GM23248 (cell line): ENCODE data around the gene ISYNA1. TPM values are rescaled to one million over a fixed set of nuclear protein-coding genes. Genes with fewer than 3 reads are reported as not detected.

ENCODE experiments used
- DNase-seq: peaks from one replicate; pipeline ENCODE4 v3.0.0-alpha.2; 2015
- H2AFZ ChIP-seq: fragments of 200-600 bp; sonication (generic); 2 replicates; pipeline ENCODE4 v1.6.1; 2016; ENCODE audit warnings: antibody characterized with exemption
- H3F3A ChIP-seq: fragments of 200-600 bp; sonication (generic); 2 replicates; pipeline ENCODE4 v1.6.1; 2016; ENCODE audit warnings: mild to moderate bottlenecking, antibody characterized with exemption, mixed run types; ENCODE audit not compliant: insufficient read depth
- H3K27ac ChIP-seq: fragments of 200-600 bp; sonication (generic); 2 replicates; pipeline ENCODE4 v1.5.1; 2016; ENCODE audit warnings: mild to moderate bottlenecking
- H3K27me3 ChIP-seq: fragments of 200-600 bp; sonication (generic); replicated peaks from 2 replicates; pipeline ENCODE4 v1.6.1; 2016; ENCODE audit warnings: mild to moderate bottlenecking; ENCODE audit not compliant: insufficient read depth
- H3K36me3 ChIP-seq: fragments of 200-600 bp; sonication (generic); 2 replicates; pipeline ENCODE4 v1.6.1; 2016; ENCODE audit warnings: low read depth, mild to moderate bottlenecking
- H3K4me1 ChIP-seq: fragments of 200-600 bp; sonication (generic); 2 replicates; pipeline ENCODE4 v1.6.1; 2016; ENCODE audit warnings: mild to moderate bottlenecking; ENCODE audit not compliant: insufficient read depth
- H3K4me2 ChIP-seq: fragments of 200-600 bp; sonication (generic); one replicate; pipeline ENCODE4 v1.6.1; 2016; ENCODE audit warnings: mild to moderate bottlenecking; ENCODE audit not compliant: unreplicated experiment
- H3K4me3 ChIP-seq: fragments of 200-600 bp; sonication (generic); 2 replicates; pipeline ENCODE4 v1.5.1; 2016; ENCODE audit warnings: mild to moderate bottlenecking
- H3K79me2 ChIP-seq: fragments of 200-600 bp; sonication (generic); 2 replicates; pipeline ENCODE4 v1.6.1; 2016; ENCODE audit warnings: mild to moderate bottlenecking; ENCODE audit not compliant: insufficient read depth
- H3K9ac ChIP-seq: fragments of 200-600 bp; sonication (generic); 2 replicates; pipeline ENCODE4 v1.6.1; 2016; ENCODE audit warnings: mild to moderate bottlenecking
- H3K9me2 ChIP-seq: fragments of 200-600 bp; sonication (generic); 2 replicates; pipeline ENCODE4 v1.6.1; 2016; ENCODE audit warnings: mixed run types, mild to moderate bottlenecking, moderate library complexity; ENCODE audit not compliant: insufficient read depth
- H3K9me3 ChIP-seq: fragments of 200-600 bp; sonication (generic); one replicate; pipeline ENCODE4 v1.6.1; 2017; ENCODE audit warnings: low read depth
- H4K20me1 ChIP-seq: fragments of 200-600 bp; sonication (generic); 2 replicates; pipeline ENCODE4 v1.6.0; 2016; ENCODE audit not compliant: insufficient read depth
- EZH2 ChIP-seq: fragments of 200-600 bp; sonication (generic); IDR thresholded peaks from 2 replicates; pipeline ENCODE4 v1.6.1; 2018; ENCODE audit warnings: antibody characterized with exemption, mild to moderate bottlenecking; ENCODE audit not compliant: insufficient read depth, poor library complexity, severe bottlenecking
- EZH2phosphoT487 ChIP-seq: fragments of 200-600 bp; sonication (generic); IDR thresholded peaks from 2 replicates; pipeline ENCODE4 v1.6.1; 2018; ENCODE audit warnings: antibody characterized with exemption, moderate library complexity, mild to moderate bottlenecking, low read depth; ENCODE audit not compliant: insufficient read depth
- WGBS, 2 experiments: methylation state at CpG; one replicate each; pipeline ENCODE4 v1.1.6; 2015 to 2017; ENCODE audit warnings: low lambda C conversion rate in 2 of 2, low coverage in 1 of 2; ENCODE audit errors: missing lambda C conversion rate in 2 of 2; 5-methylcytosine and 5-hydroxymethylcytosine counted together
- in situ Hi-C: fragments of 300-500 bp; cut with MboI; formaldehyde crosslinking; loops from 2 replicates; pipeline ENCODE4 v1.15.0; 2020
- polyA plus RNA-seq: library from polyadenylated mRNA; unstranded; fragments of >200 nt; fragmentation: Nextera tagmentation; extraction: Ambion mirVana; gene quantifications from 2 replicates; pipeline ENCODE4 v1.2.1, GENCODE V29; 2016
- total RNA-seq: library from RNA; depleted of rRNA; stranded (reverse); fragments of >200 nt; shearing (Covaris generic); gene quantifications from 2 replicates; pipeline ENCODE4 v1.2.3, GENCODE V29; 2014

The ISYNA1 gene
- total and polyA plus RNA-seq, 2 experiments from 2014 or later: 5.5 to 17.2 TPM

DNA sequence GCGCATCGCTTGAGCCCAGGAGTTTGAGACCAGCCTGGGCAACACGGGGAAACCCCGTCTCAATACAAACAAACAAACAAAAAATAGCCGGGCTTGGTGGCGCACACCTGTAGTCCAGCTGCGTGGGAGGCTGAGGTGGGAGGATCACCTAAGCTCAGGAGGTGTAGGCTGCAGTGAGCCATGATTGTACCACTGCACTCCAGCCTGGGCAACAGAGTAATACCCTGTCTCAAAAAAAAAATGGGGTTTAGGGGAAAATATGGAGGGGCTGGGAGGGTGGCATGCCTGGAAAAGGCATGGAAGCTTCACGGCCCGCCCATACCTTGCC is 1.9 kb upstream of the ISYNA1 start:
- 95 to 98% methylated on average over 9 of the region's 9 CpGs for WGBS, 2 experiments
- no peaks in the 10 kb centered on the region for H3K79me2 ChIP-seq
- H3K4me1 ChIP-seq: no peaks in the 10 kb centered on the region
- no peak for DNase-seq
- no peaks in the 10 kb centered on the region for H4K20me1 ChIP-seq
- no peak overlapping the region for H3K9ac ChIP-seq
- no peak overlapping the region for H3K4me2 ChIP-seq
- H3K27ac ChIP-seq: no peak overlapping the region
- TF ChIP-seq EZH2phosphoT487: no peak
- no peak for TF ChIP-seq EZH2
- peaks cover 8% of the 10 kb centered on the region; the same call in 1 of the 2 replicates for H3K36me3 ChIP-seq
- H3F3A ChIP-seq: peaks cover 23% of the 10 kb centered on the region
- H3K4me3 ChIP-seq: no peak overlapping the region
- in situ Hi-C loops: no loop called here
- H3K9me2 ChIP-seq: no peaks in the 10 kb centered on the region
- no peak overlapping the region for H2AFZ ChIP-seq
- H3K27me3 ChIP-seq: no peaks in the 10 kb centered on the region
- no peaks in the 10 kb centered on the region for H3K9me3 ChIP-seq

DNA sequence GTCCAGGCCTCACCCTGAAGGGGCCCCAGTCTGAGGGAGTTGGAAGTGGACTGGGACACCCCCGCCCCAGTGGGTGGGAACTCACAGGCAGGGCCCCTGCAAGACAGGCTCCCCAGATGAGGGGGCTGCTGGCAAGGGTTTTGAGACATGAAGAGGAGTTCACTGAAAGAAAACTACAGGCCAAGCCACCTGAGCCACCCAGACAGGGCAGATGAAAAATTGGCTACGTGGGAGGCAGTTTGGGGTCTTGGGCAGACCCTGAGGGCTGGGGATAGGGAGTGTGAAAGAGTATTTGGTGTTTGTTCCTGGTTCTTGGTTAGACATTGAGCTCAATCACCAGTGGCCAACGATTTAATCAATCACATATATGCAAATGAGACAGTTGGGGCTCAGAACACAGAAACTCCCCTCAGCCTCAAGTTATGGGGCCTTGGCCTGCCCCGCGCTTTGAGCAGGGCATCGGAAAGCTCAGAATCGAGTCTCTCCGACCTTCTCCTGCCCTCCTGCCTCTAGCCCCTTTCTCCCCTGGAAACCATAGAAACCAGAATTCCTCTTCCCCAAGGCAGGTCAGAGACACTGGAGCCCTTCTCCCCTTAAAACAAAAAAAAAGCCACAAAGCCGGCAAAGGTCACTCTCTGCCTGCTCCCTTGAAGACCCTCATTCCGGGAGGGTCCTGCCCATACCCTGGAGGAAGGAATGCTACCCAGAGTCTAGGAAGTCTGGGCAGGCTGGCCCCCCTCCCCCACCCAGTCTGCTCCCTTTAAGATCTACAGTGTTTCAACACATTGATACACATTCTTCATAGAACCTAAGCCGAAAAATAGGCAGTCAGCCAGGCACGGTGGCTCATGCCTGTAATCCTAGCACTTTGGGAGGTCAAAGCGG is 1.3 kb upstream of the ISYNA1 start:
- H2AFZ ChIP-seq: no peak overlapping the region
- H3K4me3 ChIP-seq: no peak overlapping the region
- no peaks in the 10 kb centered on the region for H3K9me3 ChIP-seq
- TF ChIP-seq EZH2phosphoT487: no peak
- TF ChIP-seq EZH2: no peak
- 57 to 61% methylated on average over 13 of the region's 13 CpGs for WGBS, 2 experiments
- H3K9ac ChIP-seq: no peak overlapping the region
- peak; percentile 53 for DNase-seq
- in situ Hi-C loops: no loop called here
- H3K4me1 ChIP-seq: no peaks in the 10 kb centered on the region
- H4K20me1 ChIP-seq: no peaks in the 10 kb centered on the region
- no peaks in the 10 kb centered on the region for H3K27me3 ChIP-seq
- H3K79me2 ChIP-seq: no peaks in the 10 kb centered on the region
- H3K4me2 ChIP-seq: no peak overlapping the region
- peaks cover 3% of the 10 kb centered on the region; the same call in 1 of the 2 replicates for H3K36me3 ChIP-seq
- H3F3A ChIP-seq: peaks cover 23% of the 10 kb centered on the region
- no peaks in the 10 kb centered on the region for H3K9me2 ChIP-seq
- H3K27ac ChIP-seq: no peak overlapping the region

DNA sequence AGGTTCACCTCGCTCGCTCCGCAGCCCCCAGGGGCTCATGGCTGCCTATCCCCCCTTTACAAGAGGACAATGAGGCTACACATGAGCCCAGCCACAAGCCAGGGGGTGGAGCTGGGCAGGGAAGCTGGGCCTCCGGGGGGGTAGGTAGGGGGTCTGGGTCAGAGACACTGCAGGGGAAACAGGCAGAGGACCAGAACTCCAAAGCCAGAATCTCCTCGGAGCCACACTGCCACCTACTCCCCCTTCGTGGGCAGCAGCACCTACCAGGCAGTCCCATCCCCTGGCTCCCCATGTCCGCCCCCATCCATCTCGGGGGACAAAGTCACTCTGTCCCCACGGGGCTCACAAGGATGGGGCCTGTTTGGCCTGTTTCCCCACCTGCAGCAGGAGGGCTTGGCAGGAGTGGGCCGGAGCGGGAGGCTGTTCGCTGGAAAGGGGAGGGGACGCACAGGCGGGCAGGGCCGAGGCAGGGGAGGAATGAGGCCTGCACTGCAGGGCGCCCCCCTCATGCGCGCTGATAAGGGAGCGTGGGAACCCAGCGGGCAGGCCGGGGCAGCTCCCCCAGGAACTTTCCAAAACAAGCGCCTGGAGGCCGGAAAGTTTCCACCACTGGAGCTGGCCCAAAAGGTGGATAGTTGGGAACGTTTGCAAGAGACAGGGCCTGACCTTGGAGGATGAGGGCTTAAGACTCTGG is 545 bp upstream of the ISYNA1 start:
- no peak overlapping the region for H2AFZ ChIP-seq
- no peak for TF ChIP-seq EZH2phosphoT487
- TF ChIP-seq EZH2: no peak
- peaks cover 23% of the 10 kb centered on the region for H3F3A ChIP-seq
- peak overlapping the region; percentile 61 for H3K4me3 ChIP-seq
- no peaks in the 10 kb centered on the region; the same call in 1 of the 2 replicates for H3K36me3 ChIP-seq
- H3K79me2 ChIP-seq: no peaks in the 10 kb centered on the region
- in situ Hi-C loops: no loop called here
- H3K4me1 ChIP-seq: no peaks in the 10 kb centered on the region
- H3K4me2 ChIP-seq: no peak overlapping the region
- no peaks in the 10 kb centered on the region for H3K27me3 ChIP-seq
- no peaks in the 10 kb centered on the region for H3K9me3 ChIP-seq
- H3K27ac ChIP-seq: no peak overlapping the region
- DNase-seq: peak; percentile 41
- no peaks in the 10 kb centered on the region for H3K9me2 ChIP-seq
- H3K9ac ChIP-seq: no peak overlapping the region
- 45 to 50% methylated on average over 24 of the region's 24 CpGs for WGBS, 2 experiments
- H4K20me1 ChIP-seq: no peaks in the 10 kb centered on the region

DNA sequence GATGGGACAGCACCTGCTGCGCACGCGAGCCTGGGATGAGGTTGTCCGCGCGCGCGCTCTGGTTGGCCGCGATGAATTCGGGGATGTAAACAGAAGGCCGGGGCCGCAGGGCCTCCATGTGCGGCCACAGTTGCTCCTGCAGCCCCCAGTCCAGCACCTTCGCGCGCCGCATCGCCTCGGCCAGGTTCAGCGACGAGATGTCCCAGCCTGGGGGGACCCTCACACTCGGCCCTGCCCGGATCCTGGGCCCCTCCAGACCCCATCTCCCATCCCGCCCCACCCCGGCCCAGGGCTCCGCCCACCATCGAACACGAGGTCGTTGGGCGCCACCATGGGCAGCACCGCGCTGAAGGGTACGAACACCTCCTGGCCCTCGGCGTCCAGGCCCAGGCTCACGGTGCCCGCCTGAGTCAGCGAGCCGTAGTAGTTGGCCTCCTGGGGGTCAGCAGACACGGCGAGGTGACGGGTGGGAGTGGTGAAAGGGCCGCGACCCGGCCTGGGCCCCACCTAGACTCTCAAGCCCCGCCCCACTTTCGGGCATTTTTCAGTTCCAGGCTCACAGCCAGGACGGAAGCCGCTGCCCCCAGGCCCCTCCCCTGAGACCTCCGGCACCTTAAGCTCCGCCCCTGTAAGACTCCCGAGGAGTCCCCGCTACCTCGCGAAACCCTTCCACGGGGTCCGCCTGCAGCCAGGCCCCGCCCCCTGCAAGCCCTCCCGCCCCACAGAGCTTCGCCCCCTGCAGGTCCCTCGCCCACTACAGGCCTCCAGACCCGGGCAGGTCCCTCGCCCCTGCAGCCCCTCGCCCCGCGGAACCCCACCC is 1.1 kb downstream of the ISYNA1 start:
- peaks cover 18% of the 10 kb centered on the region for H3F3A ChIP-seq
- peak overlapping the region; percentile 57 for H3K4me2 ChIP-seq
- peak overlapping the region; percentile 61 for H3K4me3 ChIP-seq
- no peaks in the 10 kb centered on the region for H3K9me3 ChIP-seq
- H3K9me2 ChIP-seq: no peaks in the 10 kb centered on the region
- in situ Hi-C loops: no loop called here
- no peak overlapping the region for H2AFZ ChIP-seq
- no peaks in the 10 kb centered on the region for H3K27me3 ChIP-seq
- no peaks in the 10 kb centered on the region for H3K36me3 ChIP-seq
- H4K20me1 ChIP-seq: no peaks in the 10 kb centered on the region
- H3K79me2 ChIP-seq: no peaks in the 10 kb centered on the region
- H3K27ac ChIP-seq: no peak overlapping the region
- WGBS, 2 experiments: 29 to 34% methylated on average over 33 to 65 of the region's 67 CpGs
- peak; percentile 85 for DNase-seq
- TF ChIP-seq EZH2phosphoT487 (no peak), EZH2 (no peak)
- peak overlapping the region; percentile 29; the same call in 1 of the 2 replicates for H3K9ac ChIP-seq
- H3K4me1 ChIP-seq: no peaks in the 10 kb centered on the region
